Breast epithelium (tissue), 4 donors: ENCODE measurements around the gene NIFK. TPM values are rescaled to one million over a fixed set of nuclear protein-coding genes. Genes with fewer than 3 reads are reported as not detected.

ENCODE experiments used
- DNase-seq, 2 donors: peaks; one replicate each; pipeline ENCODE4 v3.0.0-alpha.2; 2019; ENCODE audit warnings: low spot score in 2 of 2
- H3K27ac ChIP-seq, 2 donors: fragments of 200-600 bp; sonication (generic) in 1 of 2; one replicate each; pipeline ENCODE4 v1.5.1; 2016 to 2019; ENCODE audit warnings: mild to moderate bottlenecking in 1 of 2
- H3K27me3 ChIP-seq, 2 donors: fragments of 200-600 bp; sonication (generic) in 1 of 2; one replicate each; pipeline versions ENCODE4 v1.5.1 to v1.6.0; 2017 to 2019; ENCODE audit warnings: control low read depth in 1 of 2, mild to moderate bottlenecking in 1 of 2
- H3K36me3 ChIP-seq: fragments of 200-600 bp; one replicate; pipeline ENCODE4 v1.5.1; 2019
- H3K4me1 ChIP-seq, 2 donors: fragments of 200-600 bp; sonication (generic); one replicate each; pipeline ENCODE4 v1.5.1; 2016 to 2019; ENCODE audit warnings: control low read depth in 1 of 2
- H3K4me3 ChIP-seq, 3 donors: fragments of 200-600 bp; sonication (generic); 1 replicate in 2 of 3; 2 replicates in 1 of 3; pipeline ENCODE4 v1.5.1; 2016 to 2019; ENCODE audit warnings: mild to moderate bottlenecking in 3 of 3, moderate library complexity in 2 of 3
- H3K9me3 ChIP-seq, 2 donors: fragments of 200-600 bp; sonication (generic) in 1 of 2; one replicate each; pipeline ENCODE4 v1.5.1; 2016 to 2019; ENCODE audit warnings: control low read depth in 1 of 2
- POLR2A ChIP-seq: fragments of 450-650 bp; IDR thresholded peaks from one replicate; pipeline ENCODE4 v1.6.1; 2016; ENCODE audit warnings: antibody characterized with exemption, mild to moderate bottlenecking, moderate library complexity
- POLR2AphosphoS5 ChIP-seq, 3 donors: sonication (generic); formaldehyde crosslinking; IDR thresholded peaks; one replicate each; pipeline ENCODE4 v1.6.1; 2017; ENCODE audit warnings: antibody characterized with exemption in 3 of 3
- intact Hi-C: fragments of 100-400 bp; cut with DNase I; formaldehyde crosslinking; loops from one replicate; pipeline ENCODE4 v1.15.1; 2023; ENCODE audit warnings: low total_unique reads
- total RNA-seq, 3 donors: library from RNA; depleted of rRNA; stranded (reverse); fragments of >200 nt; gene quantifications; one replicate each; pipeline ENCODE4 v1.1.0, GENCODE V29; 2016
- TF ChIP-seq, protein P1 (sequence below), 3 donors: fragments of 450-650 bp; IDR thresholded peaks; one replicate each; pipeline ENCODE4 v1.5.1; 2016 to 2017; ENCODE audit warnings: antibody characterized with exemption in 3 of 3, mild to moderate bottlenecking in 3 of 3, moderate library complexity in 3 of 3

NIFK gene
- total RNA-seq, 3 donors from 2014 or later: 33.9 to 45.6 (median 39.1) TPM

GRCh38 chr2:121690095-121690494, 46.6 kb downstream of the NIFK start:
- DNase-seq: no peak
- H3K27ac ChIP-seq: no peak overlapping the region
- no peaks in the 10 kb centered on the region for H3K4me1 ChIP-seq
- H3K9me3 ChIP-seq: no peaks in the 10 kb centered on the region
- H3K36me3 ChIP-seq: no peaks in the 10 kb centered on the region
- no peak overlapping the region for H3K4me3 ChIP-seq
- intact Hi-C loops: loop anchor here (5.0 kb wide), 1 partner anchor 1158 kb away; no protein-coding TSS in a partner anchor
- no peaks in the 10 kb centered on the region for H3K27me3 ChIP-seq
- TF ChIP-seq, protein P1, sequence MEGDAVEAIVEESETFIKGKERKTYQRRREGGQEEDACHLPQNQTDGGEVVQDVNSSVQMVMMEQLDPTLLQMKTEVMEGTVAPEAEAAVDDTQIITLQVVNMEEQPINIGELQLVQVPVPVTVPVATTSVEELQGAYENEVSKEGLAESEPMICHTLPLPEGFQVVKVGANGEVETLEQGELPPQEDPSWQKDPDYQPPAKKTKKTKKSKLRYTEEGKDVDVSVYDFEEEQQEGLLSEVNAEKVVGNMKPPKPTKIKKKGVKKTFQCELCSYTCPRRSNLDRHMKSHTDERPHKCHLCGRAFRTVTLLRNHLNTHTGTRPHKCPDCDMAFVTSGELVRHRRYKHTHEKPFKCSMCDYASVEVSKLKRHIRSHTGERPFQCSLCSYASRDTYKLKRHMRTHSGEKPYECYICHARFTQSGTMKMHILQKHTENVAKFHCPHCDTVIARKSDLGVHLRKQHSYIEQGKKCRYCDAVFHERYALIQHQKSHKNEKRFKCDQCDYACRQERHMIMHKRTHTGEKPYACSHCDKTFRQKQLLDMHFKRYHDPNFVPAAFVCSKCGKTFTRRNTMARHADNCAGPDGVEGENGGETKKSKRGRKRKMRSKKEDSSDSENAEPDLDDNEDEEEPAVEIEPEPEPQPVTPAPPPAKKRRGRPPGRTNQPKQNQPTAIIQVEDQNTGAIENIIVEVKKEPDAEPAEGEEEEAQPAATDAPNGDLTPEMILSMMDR (IDR thresholded peaks at IDR 0.05): no peak
- TF ChIP-seq POLR2A (no peak), POLR2AphosphoS5 (IDR thresholded peaks at IDR 0.05) (no peak)

DNA sequence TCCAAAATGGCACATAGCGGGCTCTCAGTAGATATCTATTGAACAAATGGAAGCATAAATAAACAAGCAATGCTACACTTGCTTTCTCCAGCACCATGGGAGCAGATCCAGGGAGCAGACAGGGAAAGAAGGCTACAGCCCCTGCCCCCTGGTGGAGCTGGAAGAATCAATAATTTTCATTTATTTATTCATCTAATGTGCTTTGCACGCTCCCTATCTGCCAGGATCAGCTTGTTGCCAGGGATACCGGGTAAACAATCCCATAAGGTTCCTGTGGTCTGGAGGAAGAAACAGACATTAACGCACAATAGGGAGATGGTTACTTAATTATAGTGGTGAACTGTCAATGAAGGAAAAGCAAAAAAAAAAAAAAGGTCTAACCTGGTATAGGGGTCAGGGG, 47.3 kb downstream of the NIFK start:
- H3K27me3 ChIP-seq: no peaks in the 10 kb centered on the region
- H3K4me3 ChIP-seq: no peak overlapping the region
- no peaks in the 10 kb centered on the region for H3K4me1 ChIP-seq
- intact Hi-C loops: no loop called here
- H3K27ac ChIP-seq: no peak overlapping the region
- DNase-seq: no peak
- no peaks in the 10 kb centered on the region for H3K9me3 ChIP-seq
- no peaks in the 10 kb centered on the region for H3K36me3 ChIP-seq
- TF ChIP-seq, protein P1 (IDR thresholded peaks at IDR 0.05): peak in 1 of 3 donors; percentile 43
- TF ChIP-seq POLR2AphosphoS5 (IDR thresholded peaks at IDR 0.05): no peak

DNA sequence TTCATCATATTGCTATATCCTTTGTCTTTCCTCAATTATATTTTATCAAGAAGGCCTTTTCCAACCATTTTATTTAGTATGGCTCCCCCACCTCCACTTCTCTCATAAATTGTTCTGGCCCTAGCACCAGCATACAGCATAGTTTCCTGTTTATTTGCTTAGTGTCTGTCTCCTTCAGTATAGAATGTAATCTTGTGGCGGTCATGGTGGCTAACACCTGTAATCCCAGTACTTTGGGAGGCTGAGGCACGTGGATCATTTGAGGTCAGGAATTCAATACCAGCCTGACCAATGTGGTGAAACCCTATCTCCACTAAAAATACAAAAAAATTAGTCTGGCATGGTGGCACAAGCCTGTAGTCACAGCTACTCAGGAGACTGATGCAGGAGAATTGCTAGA, 47.9 kb downstream of the NIFK start:
- no peak overlapping the region for H3K27ac ChIP-seq
- H3K4me1 ChIP-seq: no peaks in the 10 kb centered on the region
- no peaks in the 10 kb centered on the region for H3K27me3 ChIP-seq
- TF ChIP-seq POLR2A: no peak
- TF ChIP-seq POLR2AphosphoS5 (IDR thresholded peaks at IDR 0.05): no peak
- TF ChIP-seq, protein P1 (IDR thresholded peaks at IDR 0.05): no peak
- no peak for DNase-seq
- intact Hi-C loops: no loop called here
- peaks cover 0 to under 1% of the 10 kb centered on the region in 2 donors for H3K9me3 ChIP-seq
- no peaks in the 10 kb centered on the region for H3K36me3 ChIP-seq
- H3K4me3 ChIP-seq: no peak overlapping the region

DNA sequence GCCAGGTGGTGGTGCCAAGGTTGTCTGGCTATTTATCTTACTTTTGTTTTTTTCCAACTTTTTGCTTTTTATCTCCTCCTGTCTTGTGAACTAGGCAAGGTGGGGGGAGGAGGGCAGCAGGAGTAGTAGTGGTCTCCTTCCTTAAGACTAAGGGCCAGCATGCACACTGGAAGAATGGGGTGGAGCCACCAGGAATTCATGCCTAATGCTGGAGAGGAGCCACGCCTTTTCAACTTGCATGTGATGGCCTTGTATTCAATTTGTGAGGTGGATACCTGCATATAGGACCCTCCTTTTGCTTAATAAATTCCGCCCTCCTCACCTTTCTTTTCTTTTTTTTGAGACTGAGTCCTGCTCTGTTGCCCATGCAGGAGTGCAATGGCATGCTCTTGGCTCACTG, 49.8 kb downstream of the NIFK start:
- Histone ChIP-seq H3K4me3 (no peak overlapping the region), H3K9me3 (peaks cover 19% of the 10 kb centered on the region in 2 donors), H3K4me1 (no peaks in the 10 kb centered on the region), H3K36me3 (no peaks in the 10 kb centered on the region), H3K27me3 (no peaks in the 10 kb centered on the region), H3K27ac (no peak overlapping the region)
- no peak for DNase-seq
- intact Hi-C loops: no loop called here
- no peak for TF ChIP-seq POLR2AphosphoS5 (IDR thresholded peaks at IDR 0.05)
- TF ChIP-seq POLR2A: no peak
- TF ChIP-seq, protein P1 (IDR thresholded peaks at IDR 0.05): no peak

DNA sequence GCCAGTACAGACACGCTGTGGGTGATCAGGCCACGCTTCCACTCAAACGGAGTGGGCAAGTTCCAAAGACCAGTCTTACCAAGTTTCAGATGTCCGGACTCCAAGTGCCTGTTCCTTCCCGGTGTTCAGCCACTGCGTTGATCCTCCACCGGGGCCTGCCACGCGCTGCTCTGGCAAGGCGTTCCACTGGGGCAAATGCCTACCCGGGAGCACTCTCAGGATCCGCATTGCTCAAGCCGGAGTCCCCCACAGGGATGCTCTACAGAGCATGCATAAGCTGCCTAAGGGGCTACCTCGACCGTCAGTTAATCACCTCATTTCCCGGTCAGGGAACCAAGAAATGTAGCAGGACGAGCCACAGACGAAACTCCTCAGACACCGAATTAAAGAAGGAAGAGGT, 50.5 kb downstream of the NIFK start:
- Histone ChIP-seq H3K27ac (no peak overlapping the region), H3K27me3 (no peaks in the 10 kb centered on the region), H3K4me1 (no peaks in the 10 kb centered on the region), H3K9me3 (peaks cover 23 to 25% of the 10 kb centered on the region in 2 donors), H3K36me3 (no peaks in the 10 kb centered on the region), H3K4me3 (no peak overlapping the region)
- no peak for TF ChIP-seq POLR2AphosphoS5 (IDR thresholded peaks at IDR 0.05)
- intact Hi-C loops: no loop called here
- DNase-seq: no peak
